Embryonic facial prominence (tissue), 1 donor: ENCODE data around the gene THAP7.
"Not testable (repeated sequence)": the region's sequence is repeated elsewhere in the genome, so short reads cannot be mapped to it uniquely, and the experiment has no call there.

Experiments
- DNase-seq: peaks from one replicate; pipeline ENCODE4 v3.0.0-alpha.2; 2016; ENCODE audit errors: extremely low spot score

The THAP7 gene

GRCh38 chr22:20979243-20979809, 22.6 kb downstream of the THAP7 start:
- peak; percentile 28 for DNase-seq

- DNase-seq = no peak
These were observed 23.5 kb downstream of the THAP7 start for GRCh38 chr22:20978419-20978818.

GRCh38 chr22:20977516-20978170, 24.3 kb downstream of the THAP7 start:
- DNase-seq = no peak

GRCh38 chr22:20977019-20977418, 24.9 kb downstream of the THAP7 start:
- DNase-seq = no peak

- no peak for DNase-seq
These were observed 25.5 kb downstream of the THAP7 start for GRCh38 chr22:20976291-20976877.

- no peak for DNase-seq
These were observed 26.2 kb downstream of the THAP7 start for GRCh38 chr22:20975541-20976290.

- no peak for DNase-seq
These were observed 27.5 kb downstream of the THAP7 start for GRCh38 chr22:20974336-20974955.

GRCh38 chr22:20973634-20974286, 28.2 kb downstream of the THAP7 start:
- DNase-seq = no peak

GRCh38 chr22:20972933-20973577, 28.9 kb downstream of the THAP7 start:
- DNase-seq = no peak

GRCh38 chr22:20972014-20972694, 29.8 kb downstream of the THAP7 start:
- not testable (repeated sequence) for DNase-seq

DNA sequence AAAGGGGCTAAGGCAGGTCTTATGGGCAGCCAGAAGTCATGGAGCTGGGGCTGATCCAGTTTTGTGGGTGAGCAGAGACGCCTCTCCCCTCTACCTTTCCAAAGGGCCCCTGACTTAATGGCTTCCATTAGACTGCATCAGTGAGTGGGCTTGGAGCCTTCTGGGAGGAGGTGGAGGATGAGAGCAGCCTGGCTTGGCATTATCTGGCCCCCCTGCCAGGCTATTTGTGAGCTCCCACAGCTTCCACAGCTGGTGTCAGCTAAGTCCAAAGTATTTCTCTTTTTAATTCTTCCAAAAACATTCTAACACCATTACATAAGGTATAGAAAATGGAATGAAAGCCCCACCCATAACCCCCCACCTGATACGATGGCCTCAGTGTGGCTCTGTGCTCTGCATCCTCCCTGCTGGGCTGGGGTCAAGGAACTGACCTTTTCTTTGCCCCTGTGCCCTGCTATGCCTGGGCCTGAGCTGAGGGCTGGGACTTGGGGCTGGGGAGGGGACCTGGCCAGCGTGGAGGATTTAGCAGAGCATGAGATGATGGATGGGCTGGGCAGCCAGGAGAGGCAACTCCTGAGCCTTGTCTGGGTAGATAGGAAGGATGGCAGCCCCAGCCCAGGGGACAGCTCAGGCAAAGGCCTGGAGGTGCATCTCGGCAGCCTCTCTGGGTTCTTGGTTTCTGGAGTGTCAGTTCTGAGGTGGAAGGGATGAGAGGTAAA, 30.8 kb downstream of the THAP7 start:
- no peak for DNase-seq

DNA sequence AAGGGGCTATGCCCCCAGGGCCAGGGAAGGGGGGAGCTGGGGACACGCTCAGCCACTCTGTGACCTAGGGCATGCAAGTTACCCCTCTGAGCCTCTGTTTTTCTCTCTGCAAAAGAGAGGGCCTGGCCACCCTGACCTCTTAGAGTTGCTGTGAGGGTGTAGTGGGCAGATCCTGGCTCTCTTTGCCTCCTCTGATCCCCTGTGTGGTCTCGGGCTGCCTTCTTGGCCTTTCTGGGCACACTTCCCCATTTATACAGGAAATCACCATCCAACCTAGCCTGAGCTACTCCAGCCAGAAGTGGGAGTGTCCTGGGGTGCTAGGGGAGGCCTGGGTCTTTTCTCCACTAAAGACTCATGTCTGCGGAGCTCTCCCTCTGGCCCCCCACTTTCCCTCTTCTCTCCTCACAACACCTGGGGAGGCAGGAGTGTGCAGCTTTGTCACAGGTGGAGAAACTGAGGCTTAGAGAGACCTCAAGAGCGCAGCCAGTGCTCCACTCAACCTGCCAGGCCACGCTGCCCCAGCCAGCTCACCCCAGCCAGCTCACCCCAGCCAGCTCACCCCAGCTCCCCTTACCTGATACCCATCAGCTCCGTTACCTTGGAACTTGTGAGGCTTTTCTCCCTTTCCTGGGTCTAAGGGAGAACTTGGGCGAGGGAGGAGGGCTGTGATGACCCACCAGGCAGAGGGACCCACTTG, 33.5 kb downstream of the THAP7 start:
- no peak for DNase-seq

DNA sequence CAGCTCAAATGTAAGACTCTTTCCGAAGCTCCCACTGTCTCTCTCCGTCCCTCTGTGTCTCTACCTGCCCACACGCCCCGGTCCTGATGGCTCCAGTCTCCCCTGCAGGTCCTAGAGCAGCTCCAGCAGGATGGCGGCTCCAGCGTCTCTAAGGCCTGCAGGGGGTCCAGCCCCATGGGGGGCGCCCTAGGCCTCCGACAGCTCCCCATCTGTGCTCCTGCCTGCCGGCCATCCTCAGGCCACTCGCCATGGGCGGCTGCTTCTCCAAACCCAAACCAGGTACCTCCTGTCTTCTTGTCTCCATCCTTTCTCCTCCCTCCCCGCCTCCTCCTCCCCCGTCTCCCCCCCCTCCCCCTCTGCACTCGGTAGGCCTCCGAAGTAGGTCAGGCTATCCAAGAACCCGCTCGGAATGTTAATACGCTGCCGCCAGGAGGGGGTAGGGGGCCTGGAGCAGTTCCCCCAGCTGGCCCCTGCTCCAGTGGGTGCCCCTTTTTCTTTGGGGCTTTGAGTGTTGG, 34.2 kb downstream of the THAP7 start:
- DNase-seq = no peak

DNA sequence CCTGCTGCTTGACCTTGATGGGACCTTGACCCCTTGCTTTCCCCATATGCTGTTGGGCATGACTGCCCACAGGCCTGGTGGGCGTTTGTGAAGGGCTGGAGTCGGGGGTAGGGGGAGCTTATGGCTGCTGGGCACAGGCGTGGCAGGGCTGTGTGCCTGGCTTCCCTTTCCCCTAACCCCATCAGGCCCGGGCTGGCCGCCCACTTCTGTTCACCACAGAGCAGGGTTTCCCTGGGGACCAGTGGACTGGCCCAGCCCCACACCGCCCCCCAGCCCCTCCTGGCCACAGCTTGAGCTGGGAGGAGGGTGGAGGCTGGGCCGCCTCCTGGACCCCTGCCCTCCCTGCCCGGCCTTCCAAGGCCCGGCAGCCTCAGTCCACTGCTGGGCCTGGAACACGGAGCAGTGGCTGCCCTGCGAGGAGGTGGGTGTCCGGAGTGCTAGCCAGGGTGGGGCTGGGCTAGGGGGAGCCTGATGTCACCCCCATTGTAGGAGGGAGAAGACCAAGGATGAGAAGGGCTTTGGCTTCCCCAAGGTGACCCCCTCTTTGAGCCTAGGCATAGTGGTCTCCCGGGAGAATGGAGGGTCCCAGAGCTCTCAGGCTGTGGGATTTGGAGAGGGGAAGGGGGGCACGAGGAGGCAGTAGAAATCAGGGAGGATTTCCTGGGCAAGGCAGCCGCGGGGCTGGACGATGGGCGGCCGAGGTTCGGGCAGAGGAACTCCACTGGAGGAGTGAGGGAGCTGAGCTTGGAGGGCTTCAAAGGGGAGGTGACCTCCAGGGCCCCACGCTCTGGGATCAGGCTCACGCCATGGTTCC, 34.8 kb downstream of the THAP7 start, which contains the start of gene AIFM3:
Gene AIFM3, plus strand, starts transcription at position 373 of the 814 bp plus-strand sequence. CDS start 690 bp downstream, outside the sequence.
- DNase-seq = no peak

DNA sequence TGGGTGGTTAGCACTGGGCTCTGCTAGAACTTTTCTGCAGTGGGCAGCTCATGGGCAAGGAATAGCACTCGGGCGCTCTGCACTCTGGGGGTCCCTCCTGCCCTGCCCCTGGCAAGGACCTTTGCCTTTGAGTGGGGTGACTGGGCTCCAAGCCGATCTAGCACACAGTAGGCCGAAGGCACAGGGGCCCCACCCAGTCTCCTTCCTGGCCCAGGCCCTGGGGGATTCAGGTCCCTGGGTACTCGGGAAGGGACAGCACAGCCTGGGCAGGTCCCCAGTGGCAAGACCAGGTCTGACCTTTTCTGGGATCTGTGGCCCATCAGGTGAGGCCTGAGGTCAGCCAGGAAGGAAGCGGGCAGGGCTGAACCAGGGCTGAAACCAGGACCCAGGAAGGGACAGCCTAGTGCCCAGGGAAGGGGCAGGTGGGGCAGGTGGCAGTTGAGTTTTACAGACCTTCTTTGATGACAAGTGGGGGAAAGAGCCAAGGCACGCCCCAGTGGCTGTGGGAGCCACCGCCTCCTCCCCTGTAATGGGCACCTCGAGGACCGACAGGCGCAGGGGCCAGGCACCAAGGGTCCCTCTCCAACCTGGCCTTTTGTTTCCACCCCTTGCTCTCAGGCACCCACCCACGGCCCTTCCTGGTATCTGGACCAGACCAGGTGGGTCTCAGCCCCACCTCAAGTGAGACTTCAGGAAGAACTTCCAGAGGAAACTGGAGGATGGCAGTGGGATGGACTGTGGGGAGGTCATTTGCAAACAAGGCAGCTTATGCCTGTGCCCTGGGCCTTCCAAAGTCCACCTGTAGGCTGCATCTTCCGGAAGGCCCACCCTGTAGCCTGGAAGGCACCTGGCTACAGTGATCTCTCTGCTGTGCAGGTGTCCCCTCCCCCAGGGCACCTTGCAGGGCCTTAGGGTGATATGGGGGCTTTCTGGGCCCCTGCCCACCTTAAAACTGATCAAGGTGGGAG, 35.7 kb downstream of the THAP7 start:
- DNase-seq = no peak

- no peak for DNase-seq
These were observed 36.6 kb downstream of the THAP7 start for GRCh38 chr22:20965104-20965887.
